A549 (cell line): ENCODE results near the gene NELFE. TPM values are rescaled to one million over a fixed set of nuclear protein-coding genes. Genes with fewer than 3 reads are reported as not detected.

Experiments
- ATAC-seq, 2 experiments: fragments of 200-7000 bp in 1 of 2; fragments of >200 bp in 1 of 2; cut with Nextera tagmentation in 1 of 2; cut with Tn5 transposase in 1 of 2; 3 replicates each; pipeline versions ENCODE4 v1.8.0 to v1.9.1; 2018 to 2020; ENCODE audit warnings: mild to moderate bottlenecking in 1 of 2, moderate library complexity in 1 of 2
- CTCF ChIA-PET: fragments of 300-600 bp; sonication (Branson Sonifier 250); formaldehyde crosslinking; extraction: SDS; loops from one replicate; lab custom pipeline; 2021; ENCODE audit warnings: antibody characterized with exemption, inconsistent platforms; lab: Yijun Ruan, JAX
- POLR2A ChIA-PET: fragments of 350-600 bp; formaldehyde crosslinking; extraction: SDS; loops from one replicate; lab custom pipeline; 2021; ENCODE audit warnings: antibody characterized with exemption, inconsistent platforms; lab: Yijun Ruan, JAX
- DNase-seq, 2 experiments: peaks; one replicate each; pipeline versions ENCODE4 v3.0.0 to v3.0.0-alpha.2; 2011 to 2016; ENCODE audit warnings: low read depth in 1 of 2, low spot score in 1 of 2
- FAIRE-seq: peaks from 2 replicates; lab custom pipeline; 2011; peaks lifted over from hg19 to GRCh38; lab: Jason Lieb, UNC
- H3K27ac ChIP-seq, 2 experiments: fragments of >200 bp; sonication (Bioruptor Twin); formaldehyde crosslinking; 3 replicates each; pipeline ENCODE4 v1.5.1; 2016 to 2017
- H3K4me1 ChIP-seq: fragments of >200 bp; sonication (Bioruptor Twin); formaldehyde crosslinking; 3 replicates; pipeline ENCODE4 v1.6.1; 2016
- H3K4me2 ChIP-seq: fragments of >200 bp; sonication (Bioruptor Twin); formaldehyde crosslinking; 3 replicates; pipeline ENCODE4 v1.6.1; 2016
- H3K4me3 ChIP-seq: fragments of >200 bp; sonication (Bioruptor Twin); formaldehyde crosslinking; 3 replicates; pipeline ENCODE4 v1.5.1; 2016
- H3K9me3 ChIP-seq: fragments of >200 bp; sonication (Bioruptor Twin); formaldehyde crosslinking; 3 replicates; pipeline ENCODE4 v1.6.1; 2016
- ATOH8 ChIP-seq: fragments of 250-450 bp; sonication (Bioruptor Pico); IDR thresholded peaks from 2 replicates; pipeline ENCODE4 v1.5.0; 2020; ENCODE audit warnings: low read depth, mild to moderate bottlenecking, moderate library complexity
- CBX2 ChIP-seq: fragments of 200-600 bp; sonication (generic); IDR thresholded peaks from 2 replicates; pipeline ENCODE4 v1.6.1; 2016; ENCODE audit warnings: low read depth, mild to moderate bottlenecking, borderline replicate concordance
- CEBPB ChIP-seq, 2 experiments: fragments of >200 bp in 1 of 2; sonication (Bioruptor Twin) in 1 of 2; formaldehyde crosslinking in 1 of 2; IDR thresholded peaks; 2 replicates each; pipeline ENCODE4 v1.6.1; 2012 to 2016
- CHD2 ChIP-seq: fragments of 150-350 bp; IDR thresholded peaks from 2 replicates; pipeline ENCODE4 v1.6.1; 2014; ENCODE audit warnings: low read length; ENCODE audit not compliant: partially characterized antibody
- E2F6 ChIP-seq: IDR thresholded peaks from 2 replicates; pipeline ENCODE4 v1.6.1; 2012; ENCODE audit warnings: low read depth, borderline replicate concordance
- EHF ChIP-seq: fragments of 250-450 bp; sonication (Bioruptor Pico); IDR thresholded peaks from 2 replicates; pipeline ENCODE4 v1.5.0; 2020; ENCODE audit warnings: mild to moderate bottlenecking
- EP300 ChIP-seq, 2 experiments: fragments of >200 bp; sonication (Bioruptor Twin); formaldehyde crosslinking; IDR thresholded peaks; 2 replicates in 1 of 2; 3 replicates in 1 of 2; pipeline ENCODE4 v1.6.1; 2016 to 2017
- ESRRA ChIP-seq: fragments of 150-350 bp; IDR thresholded peaks from 2 replicates; pipeline ENCODE4 v1.6.1; 2014; ENCODE audit warnings: mild to moderate bottlenecking, low read length, borderline replicate concordance
- FOXS1 ChIP-seq: fragments of 250-450 bp; sonication (Bioruptor Pico); IDR thresholded peaks from 2 replicates; pipeline ENCODE4 v1.5.0; 2020; ENCODE audit warnings: mild to moderate bottlenecking, moderate library complexity
- MAFK ChIP-seq: fragments of 450-650 bp; IDR thresholded peaks from 2 replicates; pipeline ENCODE4 v1.6.1; 2014; ENCODE audit not compliant: partially characterized antibody
- MAZ ChIP-seq: fragments of 150-350 bp; IDR thresholded peaks from 2 replicates; pipeline ENCODE4 v1.6.1; 2014; ENCODE audit warnings: antibody characterized with exemption, low read depth, low read length, borderline replicate concordance
- MYC ChIP-seq: IDR thresholded peaks from 2 replicates; pipeline ENCODE4 v1.6.1; 2012; ENCODE audit warnings: mild to moderate bottlenecking, inconsistent platforms, low read length, improper control_type of control experiment, borderline replicate concordance
- NR3C1 ChIP-seq: fragments of >200 bp; sonication (Bioruptor Twin); formaldehyde crosslinking; IDR thresholded peaks from 3 replicates; pipeline ENCODE4 v1.6.1; 2017
- PBX3 ChIP-seq: IDR thresholded peaks from 2 replicates; pipeline ENCODE4 v1.6.1; 2012
- POLR2AphosphoS2 ChIP-seq: conservative IDR thresholded peaks from 2 replicates; pipeline ENCODE4 v1.6.1; 2012; ENCODE audit warnings: low read length, improper control_type of control experiment, inconsistent platforms
- RARB ChIP-seq: fragments of 250-450 bp; sonication (Bioruptor Pico); IDR thresholded peaks from 2 replicates; pipeline ENCODE4 v1.8.0; 2021; ENCODE audit warnings: mild to moderate bottlenecking, moderate library complexity
- RCOR1 ChIP-seq: fragments of 150-350 bp; IDR thresholded peaks from 2 replicates; pipeline ENCODE4 v1.6.1; 2014; ENCODE audit warnings: antibody characterized with exemption, low read length, low read depth
- REST ChIP-seq: fragments of 200-600 bp; sonication (generic); IDR thresholded peaks from 2 replicates; pipeline ENCODE4 v1.6.1; 2016; ENCODE audit warnings: antibody characterized with exemption, mild to moderate bottlenecking, moderate library complexity
- RFX5 ChIP-seq: fragments of 450-650 bp; IDR thresholded peaks from 2 replicates; pipeline ENCODE4 v1.7.1; 2014; ENCODE audit warnings: antibody characterized with exemption, mild to moderate bottlenecking, moderate library complexity
- SREBF2 ChIP-seq: fragments of 450-650 bp; IDR thresholded peaks from 2 replicates; pipeline ENCODE4 v1.6.1; 2014; ENCODE audit warnings: mild to moderate bottlenecking, moderate library complexity
- ZNF302 ChIP-seq: fragments of 250-450 bp; sonication (Bioruptor Pico); IDR thresholded peaks from 2 replicates; pipeline ENCODE4 v1.9.0; 2021; ENCODE audit warnings: inconsistent platforms, mild to moderate bottlenecking, moderate library complexity
- WGBS: methylation state at CpG from one replicate; pipeline ENCODE4 v1.1.6; 2017; ENCODE audit errors: missing lambda C conversion rate; 5-methylcytosine and 5-hydroxymethylcytosine counted together
- polyA plus RNA-seq, 4 experiments: library from polyadenylated mRNA; depleted of rRNA in 3 of 4; stranded (reverse); fragments of >200 nt; fragmentation: RNase III in 1 of 4; extraction: RNeasy Plus Mini Kit Qiagen cat#74134 plus additional on column Dnase treatment in 1 of 4; gene quantifications; 2 replicates in 3 of 4; 3 replicates in 1 of 4; pipeline ENCODE4 v1.2.3, GENCODE V29; 2011 to 2017

The NELFE gene
- polyA plus RNA-seq, 2 of the 4 experiments (the other 2 are of a cell fraction) = 64.2 to 72.4 TPM

GRCh38 chr6:31949926-31950548, 8.7 kb downstream of the NELFE start:
- DNase-seq = no peak
- H3K4me1 ChIP-seq = peaks cover 13% of the 10 kb centered on the region
- peak; percentile 71 for TF ChIP-seq MAFK
- no peak for TF ChIP-seq EP300 (IDR thresholded peaks at IDR 0.05)
- TF ChIP-seq REST = no peak
- TF ChIP-seq ZNF302 (CRISPR knock-in tag) = no peak
- 92% methylated on average over 7 of the region's 7 CpGs for WGBS
- H3K9me3 ChIP-seq = no peaks in the 10 kb centered on the region
- no peak for ATAC-seq
- H3K4me3 ChIP-seq = no peak overlapping the region
- no peak for FAIRE-seq
- ChIA-PET POLR2A (no interaction called here), CTCF (interaction anchor here (2.0 to 3.9 kb wide), 3 partner anchors 27 to 58 kb away, joined by 5 to 26 read pairs (median 24); partner anchors contain the start of gene ZBTB12)
- no peak overlapping the region for H3K4me2 ChIP-seq
- no peak overlapping the region for H3K27ac ChIP-seq

GRCh38 chr6:31948753-31949413, 9.9 kb downstream of the NELFE start:
- ChIA-PET CTCF (no interaction called here), POLR2A (no interaction called here)
- no peak for TF ChIP-seq CHD2
- 0 out of 4 replicates have a peak, but pooled peaks of 1 of the 2 experiments have one; percentile 17 for TF ChIP-seq CEBPB (IDR thresholded peaks at IDR 0.05)
- peaks cover 17% of the 10 kb centered on the region for H3K4me1 ChIP-seq
- ATAC-seq = no peak
- no peak for FAIRE-seq
- H3K27ac ChIP-seq = no peak overlapping the region
- H3K4me2 ChIP-seq = no peak overlapping the region
- WGBS = 86% methylated on average over 6 of the region's 6 CpGs
- no peaks in the 10 kb centered on the region for H3K9me3 ChIP-seq
- no peak for DNase-seq
- no peak overlapping the region for H3K4me3 ChIP-seq

GRCh38 chr6:31948306-31948705, 10.5 kb downstream of the NELFE start:
- TF ChIP-seq MYC (no peak), SREBF2 (no peak), REST (no peak), CBX2 (no peak), MAZ (no peak), E2F6 (no peak), ESRRA (no peak), RFX5 (no peak), POLR2AphosphoS2 (no peak), PBX3 (no peak), EP300 (IDR thresholded peaks at IDR 0.05) (no peak), RARB (CRISPR knock-in tag) (no peak), ATOH8 (no peak), FOXS1 (CRISPR knock-in tag) (no peak), EHF (no peak), NR3C1 (no peak), ZNF302 (CRISPR knock-in tag) (no peak), RCOR1 (no peak)
- no peaks in the 10 kb centered on the region for H3K9me3 ChIP-seq
- no peak overlapping the region for H3K27ac ChIP-seq
- H3K4me3 ChIP-seq = no peak overlapping the region
- peaks cover 17% of the 10 kb centered on the region for H3K4me1 ChIP-seq
- 78% methylated on average over 5 of the region's 5 CpGs for WGBS
- no peak for FAIRE-seq
- no peak for ATAC-seq
- no peak overlapping the region for H3K4me2 ChIP-seq
- CTCF ChIA-PET = no interaction called here
- POLR2A ChIA-PET = no interaction called here
- DNase-seq = no peak
